DND-41 (cell line): ENCODE results near the gene RAB6D.
"Not testable (repeated sequence)": the region's sequence is repeated elsewhere in the genome, so short reads cannot be mapped to it uniquely, and the experiment has no call there.

Experiments used
- ATAC-seq: fragments of 200-7000 bp; cut with Tn5 transposase; 3 replicates; pipeline ENCODE4 v1.9.1; 2021; ENCODE audit warnings: low read depth; ENCODE audit not compliant: insufficient read depth
- DNase-seq: peaks from one replicate; pipeline ENCODE4 v3.0.0-alpha.2; 2020
- H2AFZ ChIP-seq: 2 replicates; pipeline ENCODE4 v1.6.0; 2012; ENCODE audit warnings: low read depth, low read length
- H3K27ac ChIP-seq: 2 replicates; pipeline ENCODE4 v1.5.1; 2012; ENCODE audit warnings: low read length, inconsistent platforms
- H3K27me3 ChIP-seq: fragments of 200-600 bp; sonication (generic); 2 replicates; pipeline ENCODE4 v1.6.0; 2012; ENCODE audit warnings: low read length, mild to moderate bottlenecking, inconsistent platforms; ENCODE audit not compliant: insufficient read depth, poor library complexity
- H3K36me3 ChIP-seq: 2 replicates; pipeline ENCODE4 v1.5.1; 2012; ENCODE audit warnings: low read length, inconsistent platforms; ENCODE audit not compliant: insufficient read depth
- H3K4me1 ChIP-seq: 2 replicates; pipeline ENCODE4 v1.5.1; 2012; ENCODE audit warnings: mild to moderate bottlenecking, low read length; ENCODE audit not compliant: insufficient read depth
- H3K4me2 ChIP-seq: 2 replicates; pipeline ENCODE4 v1.6.0; 2012; ENCODE audit warnings: mild to moderate bottlenecking, moderate library complexity, low read length, inconsistent platforms; ENCODE audit not compliant: insufficient read depth
- H3K4me3 ChIP-seq, 2 experiments: fragments of 200-600 bp in 1 of 2; shearing (Covaris generic) in 1 of 2; 2 replicates each; pipeline ENCODE4 v1.5.1; 2012 to 2016; ENCODE audit warnings: inconsistent platforms in 2 of 2, low read length in 2 of 2, mild to moderate bottlenecking in 2 of 2, low read depth in 1 of 2, moderate library complexity in 1 of 2
- H3K79me2 ChIP-seq: 2 replicates; pipeline ENCODE4 v1.6.0; 2012; ENCODE audit warnings: low read length, inconsistent platforms; ENCODE audit not compliant: insufficient read depth
- H3K9ac ChIP-seq: 2 replicates; pipeline ENCODE4 v1.6.0; 2012; ENCODE audit warnings: low read depth, mild to moderate bottlenecking, inconsistent platforms, low read length, moderate library complexity
- H3K9me3 ChIP-seq: 2 replicates; pipeline ENCODE4 v1.5.1; 2012; ENCODE audit warnings: low read length, moderate library complexity, mild to moderate bottlenecking, inconsistent platforms; ENCODE audit not compliant: insufficient read depth, severe bottlenecking
- H4K20me1 ChIP-seq: 2 replicates; pipeline ENCODE4 v1.6.0; 2012; ENCODE audit warnings: low read length; ENCODE audit not compliant: insufficient read depth
- EZH2 ChIP-seq: IDR thresholded peaks from 3 replicates; pipeline ENCODE4 v1.6.1; 2012; ENCODE audit warnings: borderline replicate concordance, low read depth, mild to moderate bottlenecking, moderate library complexity, low read length, inconsistent platforms; ENCODE audit not compliant: severe bottlenecking
- TF ChIP-seq, protein P1 (sequence below): IDR thresholded peaks from 2 replicates; pipeline ENCODE4 v1.5.1; 2012; ENCODE audit warnings: borderline replicate concordance, low read length, moderate library complexity, mild to moderate bottlenecking; ENCODE audit not compliant: poor library complexity, severe bottlenecking; ENCODE audit errors: extremely low read depth

The RAB6D gene

DNA sequence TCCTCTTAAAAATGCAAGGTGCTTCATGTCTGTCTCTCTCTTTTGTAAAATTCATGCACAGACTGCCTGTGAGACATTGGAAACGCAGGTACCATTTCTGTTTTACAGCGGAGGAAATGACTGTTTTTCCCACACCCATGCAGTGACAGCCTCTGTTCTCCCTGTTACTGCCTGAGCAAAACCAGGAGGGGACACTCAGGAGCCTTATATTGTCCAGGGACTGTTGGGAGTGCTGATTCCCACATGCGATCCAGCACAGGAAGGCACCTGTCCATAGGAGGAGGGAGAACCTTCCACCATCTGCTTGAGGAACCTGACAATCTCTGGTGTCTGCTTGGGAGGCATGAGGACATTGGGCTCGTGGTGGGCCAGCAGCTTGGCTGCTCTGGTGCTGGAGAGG, 36.9 kb upstream of the RAB6D start:
- TF ChIP-seq, protein P1, sequence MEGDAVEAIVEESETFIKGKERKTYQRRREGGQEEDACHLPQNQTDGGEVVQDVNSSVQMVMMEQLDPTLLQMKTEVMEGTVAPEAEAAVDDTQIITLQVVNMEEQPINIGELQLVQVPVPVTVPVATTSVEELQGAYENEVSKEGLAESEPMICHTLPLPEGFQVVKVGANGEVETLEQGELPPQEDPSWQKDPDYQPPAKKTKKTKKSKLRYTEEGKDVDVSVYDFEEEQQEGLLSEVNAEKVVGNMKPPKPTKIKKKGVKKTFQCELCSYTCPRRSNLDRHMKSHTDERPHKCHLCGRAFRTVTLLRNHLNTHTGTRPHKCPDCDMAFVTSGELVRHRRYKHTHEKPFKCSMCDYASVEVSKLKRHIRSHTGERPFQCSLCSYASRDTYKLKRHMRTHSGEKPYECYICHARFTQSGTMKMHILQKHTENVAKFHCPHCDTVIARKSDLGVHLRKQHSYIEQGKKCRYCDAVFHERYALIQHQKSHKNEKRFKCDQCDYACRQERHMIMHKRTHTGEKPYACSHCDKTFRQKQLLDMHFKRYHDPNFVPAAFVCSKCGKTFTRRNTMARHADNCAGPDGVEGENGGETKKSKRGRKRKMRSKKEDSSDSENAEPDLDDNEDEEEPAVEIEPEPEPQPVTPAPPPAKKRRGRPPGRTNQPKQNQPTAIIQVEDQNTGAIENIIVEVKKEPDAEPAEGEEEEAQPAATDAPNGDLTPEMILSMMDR = no peak
- TF ChIP-seq EZH2 = no peak
- Histone ChIP-seq H3K4me1 (peaks cover 34% of the 10 kb centered on the region), H3K27ac (no peak overlapping the region; the same call in 1 of the 2 replicates), H3K4me3 (no peak overlapping the region), H3K27me3 (no peaks in the 10 kb centered on the region), H3K9ac (no peak overlapping the region), H3K36me3 (no peaks in the 10 kb centered on the region), H3K79me2 (peaks cover under 1% of the 10 kb centered on the region; the same call in 1 of the 2 replicates), H2AFZ (peak overlapping the region; percentile 14; the same call in 1 of the 2 replicates), H3K4me2 (no peak overlapping the region), H3K9me3 (no peaks in the 10 kb centered on the region), H4K20me1 (no peaks in the 10 kb centered on the region)
- no peak for ATAC-seq
- DNase-seq = no peak

DNA sequence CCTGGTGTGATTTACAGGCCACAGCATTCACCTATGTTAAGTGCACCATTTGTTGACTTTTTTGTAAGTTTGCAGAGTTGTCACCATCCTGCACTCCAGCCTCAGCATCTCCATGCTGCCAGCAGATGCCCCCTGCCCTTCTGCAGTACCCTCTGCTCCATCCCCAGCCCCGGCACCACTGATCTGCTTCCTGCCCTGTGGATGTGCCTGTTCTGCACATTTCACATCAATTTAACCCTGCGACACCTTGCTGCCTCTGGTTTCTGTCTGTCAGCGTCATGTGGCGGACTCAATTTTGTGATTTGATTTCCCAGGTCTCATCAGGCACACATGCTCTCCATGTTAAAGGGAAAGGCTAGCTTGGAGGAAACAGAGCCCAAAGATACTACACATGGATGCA, 36.5 kb upstream of the RAB6D start:
- ATAC-seq, H4K20me1 ChIP-seq, H3K4me2 ChIP-seq, H3K36me3 ChIP-seq, H3K9ac ChIP-seq, H3K79me2 ChIP-seq, DNase-seq, H3K4me3 ChIP-seq, H3K27ac ChIP-seq, H3K9me3 ChIP-seq, H2AFZ ChIP-seq, H3K27me3 ChIP-seq: not testable (repeated sequence)
- H3K4me1 ChIP-seq = peaks cover 30% of the 10 kb centered on the region

DNA sequence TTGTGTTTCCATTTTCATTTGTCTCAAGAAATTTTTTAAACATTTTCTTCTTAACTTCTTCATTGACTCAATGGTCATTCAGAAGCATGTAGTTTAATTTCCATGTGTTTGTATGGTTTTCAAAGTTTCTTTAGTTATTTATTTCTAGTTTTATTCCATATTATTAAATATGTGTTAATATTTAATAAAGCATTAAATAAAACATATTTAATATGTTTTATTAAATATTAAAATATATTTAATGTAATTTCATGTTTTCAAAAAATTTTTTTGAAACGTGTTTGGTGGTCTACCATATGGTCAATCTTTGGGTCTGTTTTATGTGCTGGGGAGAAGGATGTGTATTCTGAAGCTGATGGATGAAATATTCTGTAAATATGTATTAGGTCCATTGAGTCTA, 32.2 kb upstream of the RAB6D start:
- H3K9me3 ChIP-seq, H3K27ac ChIP-seq, H4K20me1 ChIP-seq, H2AFZ ChIP-seq, H3K4me1 ChIP-seq, H3K4me2 ChIP-seq, H3K36me3 ChIP-seq, H3K9ac ChIP-seq, DNase-seq, H3K27me3 ChIP-seq, H3K4me3 ChIP-seq, ATAC-seq, H3K79me2 ChIP-seq: not testable (repeated sequence)

DNA sequence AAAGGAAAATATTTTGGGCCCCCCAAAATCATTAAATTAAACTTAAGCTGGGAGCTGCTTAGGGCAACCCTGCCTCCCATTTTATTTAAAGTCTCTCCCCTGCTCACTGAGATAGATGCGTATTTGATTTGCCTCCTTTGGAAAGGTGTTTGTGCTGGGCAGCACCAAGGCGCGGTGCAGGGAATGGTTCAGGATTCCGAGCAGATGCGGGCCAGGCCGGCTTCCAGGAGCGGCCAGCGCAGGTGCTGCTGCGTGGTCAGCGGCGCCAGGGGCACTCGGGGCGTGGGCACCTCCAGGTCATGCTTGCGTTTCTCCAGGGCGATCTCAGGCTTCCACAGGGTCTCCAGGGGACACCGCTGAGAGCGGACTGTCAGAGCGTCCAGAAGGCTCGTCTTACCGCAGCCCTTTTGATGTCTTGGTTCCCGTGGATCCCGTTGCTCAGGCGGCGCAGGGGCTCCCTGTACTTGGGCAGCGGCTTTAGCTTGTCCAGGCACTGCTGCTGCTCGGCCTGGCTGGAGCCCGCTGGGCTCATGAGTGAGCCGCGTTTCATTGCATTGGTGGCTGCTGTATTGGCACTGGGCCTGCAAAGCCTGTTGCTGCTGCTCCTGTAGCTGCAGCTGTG, 31.2 kb upstream of the RAB6D start:
- H2AFZ ChIP-seq, H3K4me1 ChIP-seq, H3K4me2 ChIP-seq, H3K9ac ChIP-seq, H4K20me1 ChIP-seq, DNase-seq, H3K79me2 ChIP-seq, H3K27me3 ChIP-seq, H3K4me3 ChIP-seq, H3K27ac ChIP-seq, ATAC-seq, H3K9me3 ChIP-seq, H3K36me3 ChIP-seq: not testable (repeated sequence)

DNA sequence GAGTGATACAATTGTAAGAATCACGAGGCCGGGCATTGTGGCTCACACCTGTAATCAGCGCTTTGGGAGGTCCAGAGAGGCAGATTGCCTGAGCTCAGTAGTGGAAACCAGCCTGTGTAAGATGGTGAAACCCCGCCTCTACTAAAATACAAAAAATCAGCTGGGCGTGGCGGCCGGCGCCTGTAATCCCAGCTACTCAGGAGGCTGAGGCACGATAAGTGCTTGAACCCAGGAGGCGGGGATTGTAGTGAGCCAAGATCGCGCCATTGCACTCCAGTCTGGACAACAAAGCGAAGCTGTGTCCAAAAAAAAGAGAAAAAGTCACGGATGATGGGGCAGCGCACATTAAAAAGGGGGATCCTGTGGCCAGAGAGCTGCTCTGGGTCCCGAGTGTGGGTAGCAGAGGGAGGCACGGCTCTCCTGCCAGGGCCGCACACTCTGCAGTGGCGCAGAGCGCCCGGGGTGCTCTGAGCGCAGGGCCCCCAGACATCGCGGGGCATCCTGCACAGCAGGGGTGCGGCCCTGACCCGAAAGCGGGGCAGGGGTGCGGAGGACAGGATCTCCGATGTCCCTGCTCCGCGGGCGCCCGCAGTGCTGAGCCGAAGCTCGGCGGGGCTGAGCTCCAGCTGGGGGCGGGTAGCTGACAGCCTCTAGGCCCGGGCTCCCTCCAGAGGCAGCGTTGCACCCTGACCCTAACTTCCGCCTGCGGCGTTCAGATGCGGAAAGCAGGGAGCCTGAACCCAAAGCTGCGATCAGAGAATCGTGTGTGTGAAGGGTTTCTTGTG, 30.4 kb upstream of the RAB6D start:
- H3K36me3 ChIP-seq = no peaks in the 10 kb centered on the region
- H3K9me3 ChIP-seq = no peaks in the 10 kb centered on the region
- no peak overlapping the region for H3K4me3 ChIP-seq
- no peak overlapping the region for H3K9ac ChIP-seq
- no peak for DNase-seq
- no peak overlapping the region for H3K4me2 ChIP-seq
- H3K27ac ChIP-seq = no peak overlapping the region
- ATAC-seq = no peak
- no peaks in the 10 kb centered on the region for H3K27me3 ChIP-seq
- H2AFZ ChIP-seq = no peak overlapping the region
- H3K4me1 ChIP-seq = no peaks in the 10 kb centered on the region
- TF ChIP-seq, protein P1 = no peak
- no peak for TF ChIP-seq EZH2
- no peaks in the 10 kb centered on the region for H3K79me2 ChIP-seq
- no peaks in the 10 kb centered on the region for H4K20me1 ChIP-seq

DNA sequence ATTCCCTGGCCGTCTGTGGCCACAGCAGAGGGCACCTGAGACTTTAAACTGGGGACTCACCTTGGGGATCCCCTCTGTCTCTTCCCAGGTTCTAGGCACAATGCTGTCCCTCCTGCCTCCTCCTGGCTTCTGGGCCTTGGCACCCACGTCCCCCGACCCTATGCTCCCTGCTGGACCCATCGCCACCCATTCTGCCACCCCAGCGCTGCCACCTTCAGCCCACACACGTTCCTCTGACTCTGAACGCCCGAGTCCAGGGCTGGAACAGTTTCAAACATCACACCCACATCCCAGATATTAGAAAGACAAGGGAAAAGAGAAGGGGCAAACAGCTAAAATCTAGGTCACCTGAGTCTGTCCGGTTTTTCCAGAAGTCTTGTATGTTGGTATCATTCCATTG, 28.0 kb upstream of the RAB6D start:
- ATAC-seq, H3K4me1 ChIP-seq, H3K9me3 ChIP-seq, H3K4me3 ChIP-seq, H3K36me3 ChIP-seq, H3K27me3 ChIP-seq, DNase-seq, H3K4me2 ChIP-seq, H3K79me2 ChIP-seq, H4K20me1 ChIP-seq, H3K9ac ChIP-seq, H3K27ac ChIP-seq, H2AFZ ChIP-seq: not testable (repeated sequence)
